Ishikawa (cell line): ENCODE measurements around the gene WDR46.

ENCODE experiments used
- CEBPB ChIP-seq: IDR thresholded peaks from 2 replicates; pipeline ENCODE4 v1.6.1; 2012
- EGR1 ChIP-seq: IDR thresholded peaks from 2 replicates; pipeline ENCODE4 v1.6.1; 2012
- TAF1 ChIP-seq: IDR thresholded peaks from 2 replicates; pipeline ENCODE4 v1.6.1; 2012; ENCODE audit warnings: low read depth, mild to moderate bottlenecking
- TF ChIP-seq, protein P1 (sequence below): IDR thresholded peaks from 2 replicates; pipeline ENCODE4 v1.6.1; 2012

- no peak for TF ChIP-seq CEBPB
- no peak for TF ChIP-seq TAF1
- no peak for TF ChIP-seq EGR1
- TF ChIP-seq, protein P1, sequence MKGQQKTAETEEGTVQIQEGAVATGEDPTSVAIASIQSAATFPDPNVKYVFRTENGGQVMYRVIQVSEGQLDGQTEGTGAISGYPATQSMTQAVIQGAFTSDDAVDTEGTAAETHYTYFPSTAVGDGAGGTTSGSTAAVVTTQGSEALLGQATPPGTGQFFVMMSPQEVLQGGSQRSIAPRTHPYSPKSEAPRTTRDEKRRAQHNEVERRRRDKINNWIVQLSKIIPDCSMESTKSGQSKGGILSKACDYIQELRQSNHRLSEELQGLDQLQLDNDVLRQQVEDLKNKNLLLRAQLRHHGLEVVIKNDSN = no peak
Observed at GRCh38 chr6:33271117-33271467, 17.9 kb downstream of the WDR46 start.
